Measurements from ENCODE around the gene CACFD1.

Gene CACFD1

DNA sequence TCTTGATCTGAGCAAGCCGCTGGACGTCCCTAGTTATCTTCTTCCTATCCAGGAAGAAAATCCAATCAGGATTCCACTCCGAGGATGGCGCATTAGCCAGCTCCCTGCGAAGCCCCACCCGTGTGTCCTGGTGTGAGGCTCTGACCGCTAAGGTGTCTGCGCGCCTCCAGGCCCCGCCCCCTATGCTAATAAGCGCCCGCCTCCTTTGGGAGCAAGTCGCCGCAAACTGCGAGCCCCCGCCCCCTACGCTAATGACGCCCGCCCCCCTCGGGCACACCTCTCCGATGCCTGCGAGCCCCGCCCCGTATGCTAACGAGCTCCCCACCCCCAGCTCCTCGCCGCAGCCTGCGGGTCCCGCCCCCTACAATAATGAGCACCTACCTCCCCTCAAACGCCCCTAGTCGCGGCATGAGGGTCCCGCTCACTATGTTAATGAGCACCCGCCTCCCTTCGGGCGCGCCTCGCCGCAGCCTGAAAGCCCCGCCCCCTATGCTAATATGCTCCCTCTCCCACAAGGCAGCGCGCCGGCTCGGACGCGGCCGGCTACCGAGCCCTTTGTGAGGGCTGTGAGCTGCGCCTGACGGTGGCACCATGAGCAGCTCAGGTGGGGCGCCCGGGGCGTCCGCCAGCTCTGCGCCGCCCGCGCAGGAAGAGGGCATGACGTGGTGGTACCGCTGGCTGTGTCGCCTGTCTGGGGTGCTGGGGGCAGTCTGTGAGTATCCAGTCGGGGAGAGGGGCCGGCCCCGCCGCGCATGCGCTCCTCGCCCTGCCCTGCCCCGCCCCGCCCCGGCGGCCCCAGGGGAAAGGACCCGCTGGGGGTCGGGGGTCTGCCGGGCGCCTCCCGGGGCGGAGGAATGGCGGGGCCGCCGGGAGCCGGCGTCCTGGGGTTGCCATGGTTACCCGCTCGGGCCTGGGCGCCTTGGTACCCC is at the start of gene CACFD1:
Gene CACFD1, plus strand, starts transcription at position 503 of the 929 bp plus-strand sequence. Its CDS starts 89 bp downstream, at position 592.
- FAIRE-seq (peak; percentile 53), DNase-seq (ENCODE audit: low spot score) (peak; percentile 83)

DNA sequence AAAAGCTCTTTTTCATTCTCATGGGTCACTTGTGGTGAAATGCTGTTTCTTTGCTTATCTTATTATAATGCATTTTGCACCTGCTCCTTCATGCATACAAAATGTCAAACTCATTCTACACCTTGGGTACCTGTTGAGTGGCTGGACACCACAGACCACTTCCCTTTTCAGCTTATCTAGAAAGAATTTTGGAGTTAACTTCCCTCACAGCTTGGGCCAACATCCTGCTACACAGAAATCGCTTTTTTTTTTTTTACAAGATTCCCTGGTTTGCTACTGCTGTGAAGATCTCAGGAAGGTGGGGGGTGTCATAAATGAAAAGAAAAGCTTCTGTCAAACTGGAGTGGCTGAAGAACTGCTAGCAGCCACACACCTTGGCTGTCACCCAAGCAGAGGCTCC is 44.6 kb upstream of the CACFD1 start:
- DNase-seq (ENCODE audit: low spot score) (no peak), FAIRE-seq (no peak)

DNA sequence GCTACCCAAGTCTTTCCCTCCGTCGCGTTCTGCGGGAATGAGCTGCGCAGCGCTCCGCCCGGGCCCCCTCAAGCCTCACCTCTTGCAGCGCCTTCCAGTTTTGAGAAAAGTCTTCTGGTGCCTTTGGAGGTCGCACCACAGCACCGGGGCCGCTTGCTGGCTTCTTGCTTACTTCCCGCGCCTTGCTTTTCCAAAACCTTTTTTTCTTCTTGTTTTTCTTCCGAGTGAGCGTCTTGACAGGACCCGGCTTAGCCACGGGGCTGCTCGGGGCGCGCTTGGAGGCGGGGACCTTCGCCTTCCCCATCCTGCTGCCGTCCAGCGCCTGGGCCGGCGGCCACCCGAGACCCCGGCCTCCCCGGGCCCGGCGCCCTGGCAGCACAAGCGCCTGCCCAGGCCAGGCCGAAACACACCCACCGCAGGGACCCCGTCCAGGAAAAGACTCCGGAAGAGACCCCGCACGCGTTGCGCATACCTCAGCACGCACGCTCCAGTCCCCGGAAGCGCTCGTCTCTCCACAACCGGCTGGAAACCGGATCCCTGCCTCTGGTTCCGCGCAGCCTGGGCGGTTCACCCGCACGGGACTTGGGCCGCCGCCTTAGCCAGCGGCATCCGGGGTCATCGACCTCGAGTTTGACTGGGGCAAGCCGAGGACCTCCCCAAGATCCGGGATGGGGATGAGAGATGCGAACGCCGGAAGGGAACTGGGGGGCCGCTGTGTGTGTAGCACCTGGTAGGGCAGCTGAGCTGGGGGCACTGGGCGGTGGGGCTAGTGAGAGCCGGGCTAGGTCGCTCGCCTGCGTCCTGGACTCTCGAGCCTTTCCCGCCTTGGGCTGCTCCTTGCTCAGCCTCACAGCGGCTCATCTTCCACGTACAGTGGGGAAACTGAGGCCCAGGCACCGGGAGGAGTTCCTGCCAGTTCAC is 42.0 kb upstream of the CACFD1 start, which contains the start of gene REXO4:
Gene REXO4, minus strand, starts transcription at position 470 of the 921 bp plus-strand sequence. Its CDS starts 166 bp downstream, at position 304.
- peak; percentile 61 for DNase-seq (ENCODE audit: low spot score)
- FAIRE-seq = no peak

DNA sequence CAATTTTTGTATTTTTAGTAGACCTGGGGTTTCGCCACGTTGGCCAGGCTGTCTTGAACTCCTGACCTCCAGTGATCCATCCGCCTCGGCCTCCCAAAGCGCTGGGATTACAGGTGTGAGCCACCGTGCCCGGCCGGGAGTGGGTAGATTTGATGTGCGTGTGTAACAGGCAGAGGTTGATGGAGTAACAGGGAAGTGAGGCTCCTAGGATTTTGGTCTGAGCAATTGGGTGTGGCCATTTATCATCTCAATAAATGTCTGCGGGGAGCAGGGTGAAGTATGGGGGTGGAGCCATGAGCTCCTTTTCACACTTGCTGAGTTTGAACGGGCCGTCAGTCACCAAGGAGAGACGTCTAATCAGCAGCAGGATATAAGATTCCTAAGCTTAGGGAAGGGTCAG is 40.8 kb upstream of the CACFD1 start:
- no peak for DNase-seq (ENCODE audit: low spot score)
- no peak for FAIRE-seq

DNA sequence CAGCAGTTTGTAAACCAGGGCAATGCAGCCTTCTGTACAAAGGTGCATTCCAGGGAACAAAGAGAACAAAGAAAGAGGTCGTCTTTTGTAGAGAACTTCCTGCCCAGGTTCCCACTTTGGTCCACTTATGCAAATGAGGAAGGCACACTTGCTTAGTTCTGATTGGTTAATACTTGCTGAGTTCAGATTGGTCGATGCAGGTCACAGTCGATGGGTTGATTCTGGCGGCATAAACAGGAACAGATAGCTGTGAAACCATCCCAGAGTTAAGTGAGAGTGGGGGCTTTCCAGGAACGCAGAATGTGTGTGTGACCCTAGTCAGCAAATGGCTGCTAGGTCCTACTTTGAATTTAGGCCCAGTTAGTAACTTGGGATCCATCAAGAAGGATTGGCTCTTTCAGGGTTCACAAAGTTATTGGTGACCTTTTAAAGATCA is 39.4 kb upstream of the CACFD1 start:
- no peak for FAIRE-seq
- DNase-seq (ENCODE audit: low spot score) = no peak

DNA sequence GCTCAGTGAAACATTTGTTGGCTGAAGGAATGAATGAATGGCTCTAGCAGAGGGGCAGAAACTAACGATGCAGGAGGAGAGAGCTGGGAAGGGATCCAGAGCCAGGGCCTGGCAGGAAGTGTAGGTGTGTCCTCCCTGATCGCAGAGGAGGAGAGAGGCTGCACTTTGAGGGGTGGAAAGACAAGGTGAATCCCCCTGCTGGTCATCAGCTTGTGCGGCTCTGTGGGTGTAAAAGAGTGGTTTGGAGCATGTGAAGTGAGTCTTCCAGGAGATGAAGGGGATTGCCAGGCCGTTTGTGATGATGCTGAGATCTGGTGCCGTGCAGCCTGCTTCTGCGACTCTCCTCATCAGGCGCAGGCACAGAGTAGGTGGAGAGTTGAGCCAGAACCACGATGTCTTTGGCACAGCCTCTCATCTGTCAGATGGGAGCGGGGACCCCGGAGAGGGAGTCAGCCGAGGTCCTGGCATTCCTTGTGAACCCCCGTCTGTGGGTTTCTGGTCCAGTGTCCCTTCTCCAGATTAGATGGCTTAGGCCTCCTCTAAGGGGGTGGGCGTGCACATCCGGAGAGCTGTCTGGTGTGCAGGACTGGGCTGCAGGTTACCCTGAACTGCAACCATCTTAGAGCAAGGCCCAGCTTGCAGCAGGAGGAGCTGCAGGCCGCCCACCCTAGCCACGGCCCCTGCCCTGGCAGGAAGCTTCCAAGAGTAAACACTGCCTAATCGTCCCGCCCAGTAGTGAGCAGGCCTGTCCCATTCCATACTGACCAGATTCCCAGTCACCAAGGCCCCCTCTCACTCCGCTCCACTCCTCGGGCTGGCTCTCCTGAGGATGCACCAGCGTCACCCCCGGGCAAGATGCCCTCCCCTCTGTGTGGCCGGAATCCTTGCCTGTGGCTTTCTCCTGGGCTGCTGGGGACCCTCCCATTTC is 37.9 kb upstream of the CACFD1 start, which contains the start of gene ADAMTS13:
Gene ADAMTS13, plus strand, starts transcription at position 753 of the 928 bp plus-strand sequence. Its CDS starts 77 bp downstream, at position 830.
- no peak for FAIRE-seq
- DNase-seq (ENCODE audit: low spot score) = no peak

DNA sequence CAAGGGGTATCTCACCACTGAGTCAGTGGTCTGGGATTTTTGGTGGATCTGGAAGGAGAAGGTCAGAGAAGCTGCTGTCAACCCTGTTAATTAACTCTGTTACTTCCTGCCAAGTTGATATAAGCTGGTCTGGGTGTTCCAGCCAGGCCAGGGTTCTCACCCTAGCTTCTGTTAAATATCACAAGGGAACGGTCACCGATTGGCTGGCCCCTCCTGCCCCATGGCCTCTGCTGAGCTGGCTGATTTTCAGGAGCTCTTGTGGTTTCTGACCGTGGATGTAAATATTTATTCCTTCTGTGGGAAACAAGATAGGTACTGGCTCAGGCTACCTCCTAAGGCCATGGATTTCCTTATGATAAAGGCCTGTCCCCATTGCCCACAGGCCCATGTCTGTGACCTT is 36.6 kb upstream of the CACFD1 start:
- DNase-seq (ENCODE audit: low spot score) = no peak
- FAIRE-seq = no peak

DNA sequence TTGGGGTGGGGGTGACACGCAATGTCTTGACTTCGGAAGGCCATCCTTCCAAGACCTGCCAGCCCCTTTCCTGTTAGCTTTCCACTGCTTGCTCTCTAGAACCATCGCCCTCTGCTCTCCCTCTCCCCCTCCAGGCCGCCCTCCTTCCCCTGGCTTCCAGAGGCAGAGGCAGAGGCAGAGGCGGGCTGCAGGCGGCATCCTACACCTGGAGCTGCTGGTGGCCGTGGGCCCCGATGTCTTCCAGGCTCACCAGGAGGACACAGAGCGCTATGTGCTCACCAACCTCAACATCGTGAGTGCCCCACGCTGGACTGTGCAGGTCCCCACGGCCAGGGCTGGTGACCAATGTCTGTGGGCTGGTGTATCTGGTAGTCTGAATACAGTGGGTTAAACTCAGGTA is 35.6 kb upstream of the CACFD1 start:
- no peak for DNase-seq (ENCODE audit: low spot score)
- no peak for FAIRE-seq

DNA sequence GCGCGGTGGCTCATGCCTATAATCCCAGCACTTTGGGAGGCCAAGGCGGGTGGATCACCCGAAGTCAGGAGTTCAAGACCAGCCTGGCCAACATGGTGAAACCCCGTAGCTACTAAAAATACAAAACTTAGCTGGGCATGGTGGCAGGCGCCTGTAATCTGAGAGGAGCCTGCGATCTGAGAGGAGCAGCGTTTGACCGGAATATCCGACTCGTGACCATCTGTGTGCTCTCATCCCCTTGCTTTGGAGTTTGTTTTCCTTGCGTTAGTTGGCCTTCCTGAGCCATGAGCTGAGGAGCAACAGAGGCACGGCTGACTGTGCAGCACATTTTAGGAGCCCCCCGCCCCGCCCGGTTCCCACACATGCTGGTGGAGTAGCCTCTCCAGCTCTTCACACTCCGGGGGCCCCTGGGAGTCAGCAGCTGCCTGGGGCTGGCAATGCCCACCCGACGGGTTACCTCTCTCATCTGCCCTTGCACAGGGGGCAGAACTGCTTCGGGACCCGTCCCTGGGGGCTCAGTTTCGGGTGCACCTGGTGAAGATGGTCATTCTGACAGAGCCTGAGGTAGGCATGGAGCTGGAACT is 34.6 kb upstream of the CACFD1 start:
- DNase-seq (ENCODE audit: low spot score) (no peak), FAIRE-seq (no peak)

DNA sequence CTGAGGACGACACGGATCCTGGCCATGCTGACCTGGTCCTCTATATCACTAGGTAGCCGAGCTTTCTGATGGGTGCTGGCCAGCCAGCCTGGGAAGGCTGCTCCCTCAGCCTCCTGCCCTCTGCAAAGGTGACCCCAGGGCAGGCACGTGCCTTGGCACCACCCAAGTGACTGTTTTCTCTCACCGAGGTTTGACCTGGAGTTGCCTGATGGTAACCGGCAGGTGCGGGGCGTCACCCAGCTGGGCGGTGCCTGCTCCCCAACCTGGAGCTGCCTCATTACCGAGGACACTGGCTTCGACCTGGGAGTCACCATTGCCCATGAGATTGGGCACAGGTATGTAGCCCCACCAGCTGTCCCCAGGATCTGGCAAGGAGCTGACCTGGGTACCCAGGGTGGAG is 33.8 kb upstream of the CACFD1 start:
- no peak for DNase-seq (ENCODE audit: low spot score)
- FAIRE-seq = no peak

DNA sequence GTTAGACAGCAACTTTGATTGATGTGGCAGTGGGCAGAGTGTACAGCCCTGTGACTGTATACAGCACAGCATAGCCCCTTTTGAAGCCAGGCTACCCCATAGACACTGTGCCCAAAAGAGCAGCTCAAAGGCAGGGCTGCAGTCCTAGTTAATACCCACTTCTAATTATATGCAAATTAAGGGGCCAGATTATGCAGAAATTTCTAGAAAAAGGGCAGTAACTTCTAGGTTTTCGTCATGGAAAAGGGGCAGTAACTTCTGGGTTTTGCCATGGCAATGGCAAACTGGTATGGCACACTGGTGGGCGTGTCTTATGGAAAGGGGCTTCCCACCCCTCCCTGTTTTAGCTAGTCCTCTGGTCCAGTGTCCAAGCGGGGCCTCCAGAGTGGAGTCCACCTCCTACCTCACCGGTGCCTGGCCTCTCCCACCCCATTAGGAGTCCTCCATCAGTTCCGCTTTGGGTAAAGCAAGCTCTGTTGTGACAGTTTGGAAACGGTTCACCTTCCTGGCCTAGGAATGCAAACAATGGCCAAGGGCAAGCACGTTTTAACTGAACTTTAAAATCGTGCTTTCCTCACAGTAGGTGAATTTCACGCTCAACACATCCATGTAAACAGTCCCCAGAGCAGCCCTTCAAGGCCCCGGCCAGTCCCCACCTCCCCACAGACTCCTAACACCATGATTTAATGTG is 32.0 kb upstream of the CACFD1 start:
- DNase-seq (ENCODE audit: low spot score) = no peak
- FAIRE-seq = no peak

DNA sequence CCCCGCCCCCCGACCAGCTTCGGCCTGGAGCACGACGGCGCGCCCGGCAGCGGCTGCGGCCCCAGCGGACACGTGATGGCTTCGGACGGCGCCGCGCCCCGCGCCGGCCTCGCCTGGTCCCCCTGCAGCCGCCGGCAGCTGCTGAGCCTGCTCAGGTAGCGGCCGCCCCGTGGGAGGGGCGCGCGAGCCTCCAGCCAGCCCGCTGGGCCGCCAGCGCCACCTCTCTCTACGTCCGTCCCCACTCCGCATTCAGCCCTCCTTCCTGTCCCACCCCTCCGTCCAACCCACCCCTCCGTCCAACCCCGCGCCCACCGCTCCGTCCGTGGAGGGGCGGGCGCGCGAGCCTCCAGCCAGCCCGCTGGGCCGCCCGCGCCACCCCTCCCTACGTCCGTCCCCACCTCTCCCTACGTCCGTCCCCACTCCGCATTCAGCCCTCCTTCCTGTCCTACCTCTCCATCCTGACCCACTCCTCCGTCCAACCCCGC is 31.1 kb upstream of the CACFD1 start:
- no peak for FAIRE-seq

DNA sequence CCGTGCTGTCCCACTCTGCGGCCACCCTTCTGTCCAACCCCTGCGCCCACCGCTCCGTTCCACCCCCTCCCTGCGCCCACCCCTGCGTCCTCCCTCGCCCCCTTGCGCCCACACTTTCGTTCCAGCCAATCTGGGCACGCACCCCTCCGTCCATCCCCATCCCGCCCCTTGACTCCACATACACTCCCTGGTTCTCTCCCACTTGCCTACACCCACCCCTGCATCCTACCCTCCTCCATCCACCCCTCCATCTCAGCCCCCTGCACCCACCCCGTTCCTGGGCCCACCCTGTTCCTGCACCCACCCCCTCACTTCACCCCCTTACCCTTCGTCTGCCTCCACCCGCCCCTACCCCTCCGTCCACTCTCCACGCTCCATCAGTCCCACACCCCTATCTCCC is 30.6 kb upstream of the CACFD1 start:
- DNase-seq (ENCODE audit: low spot score) = no peak
- FAIRE-seq = no peak

More for the DNA sequence above, 31.1 kb upstream of the CACFD1 start:
- no peak for DNase-seq (ENCODE audit: low spot score)

DNA sequence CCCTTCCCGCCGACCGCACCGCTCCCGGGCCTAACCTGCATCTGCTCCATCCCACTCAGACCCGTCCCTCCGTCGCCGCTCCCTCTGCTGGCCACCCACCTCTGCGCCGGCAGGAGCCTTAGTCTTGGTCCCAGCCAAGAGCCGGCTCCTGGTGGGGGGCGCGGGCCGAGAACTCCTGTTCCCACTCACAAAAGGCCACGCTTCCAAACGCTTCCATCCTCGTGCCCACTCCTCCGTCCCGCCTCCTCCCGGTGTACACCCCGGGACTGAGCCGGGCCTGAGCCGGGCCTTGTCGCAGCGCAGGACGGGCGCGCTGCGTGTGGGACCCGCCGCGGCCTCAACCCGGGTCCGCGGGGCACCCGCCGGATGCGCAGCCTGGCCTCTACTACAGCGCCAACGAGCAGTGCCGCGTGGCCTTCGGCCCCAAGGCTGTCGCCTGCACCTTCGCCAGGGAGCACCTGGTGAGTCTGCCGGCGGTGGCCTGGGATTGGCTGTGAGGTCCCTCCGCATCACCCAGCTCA is 30.1 kb upstream of the CACFD1 start:
- FAIRE-seq = no peak
- no peak for DNase-seq (ENCODE audit: low spot score)

DNA sequence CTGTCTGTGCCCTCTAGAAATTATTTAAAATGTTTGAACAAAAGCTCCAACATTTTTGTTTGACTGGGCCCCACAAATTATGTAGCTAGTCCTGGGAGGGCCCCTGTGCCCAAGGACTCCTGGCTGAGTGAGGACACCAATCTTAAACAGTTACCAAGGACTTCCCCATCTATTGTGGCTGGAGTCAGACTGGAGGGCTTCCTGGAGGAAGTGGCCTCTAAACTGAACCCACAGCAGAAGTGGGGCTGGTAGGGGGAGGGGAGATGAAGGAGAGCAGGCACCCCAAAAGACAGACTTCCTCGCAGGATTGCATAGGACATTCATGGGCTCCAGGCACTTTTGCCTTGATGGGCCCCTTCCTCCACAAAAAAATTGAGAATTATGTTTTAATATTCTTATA is 29.5 kb upstream of the CACFD1 start:
- FAIRE-seq = no peak
- no peak for DNase-seq (ENCODE audit: low spot score)

DNA sequence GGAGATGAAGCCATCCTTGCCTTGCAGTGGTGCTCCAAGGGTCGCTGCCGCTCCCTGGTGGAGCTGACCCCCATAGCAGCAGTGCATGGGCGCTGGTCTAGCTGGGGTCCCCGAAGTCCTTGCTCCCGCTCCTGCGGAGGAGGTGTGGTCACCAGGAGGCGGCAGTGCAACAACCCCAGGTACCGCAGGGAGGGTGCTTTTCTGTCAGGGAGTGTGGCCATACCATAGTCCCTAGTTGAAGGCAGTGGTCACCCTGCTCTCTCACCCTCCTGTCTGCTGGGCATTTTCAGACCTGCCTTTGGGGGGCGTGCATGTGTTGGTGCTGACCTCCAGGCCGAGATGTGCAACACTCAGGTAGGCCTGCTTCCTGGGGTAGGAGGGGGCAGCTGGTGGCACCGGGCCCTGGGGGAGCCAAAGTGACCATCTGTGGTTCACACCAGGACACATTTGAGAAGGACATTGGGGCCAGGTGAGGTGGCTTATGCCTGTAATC is 26.4 kb upstream of the CACFD1 start:
- DNase-seq (ENCODE audit: low spot score) (no peak), FAIRE-seq (no peak)

DNA sequence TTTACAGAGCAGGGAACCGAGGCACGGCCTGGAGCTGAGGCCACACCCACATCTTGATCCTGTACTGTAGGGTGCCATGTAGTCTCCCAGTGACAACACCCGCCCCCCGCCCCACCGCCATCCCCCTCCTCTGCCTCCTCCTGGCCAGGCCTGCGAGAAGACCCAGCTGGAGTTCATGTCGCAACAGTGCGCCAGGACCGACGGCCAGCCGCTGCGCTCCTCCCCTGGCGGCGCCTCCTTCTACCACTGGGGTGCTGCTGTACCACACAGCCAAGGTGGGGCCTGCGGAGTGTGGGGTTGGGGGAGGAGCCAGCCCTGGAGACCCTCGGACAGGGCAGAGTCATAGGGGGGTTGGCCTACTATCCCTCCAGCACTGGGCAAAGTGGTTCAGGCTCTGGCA is 23.1 kb upstream of the CACFD1 start:
- DNase-seq (ENCODE audit: low spot score) (no peak), FAIRE-seq (no peak)

DNA sequence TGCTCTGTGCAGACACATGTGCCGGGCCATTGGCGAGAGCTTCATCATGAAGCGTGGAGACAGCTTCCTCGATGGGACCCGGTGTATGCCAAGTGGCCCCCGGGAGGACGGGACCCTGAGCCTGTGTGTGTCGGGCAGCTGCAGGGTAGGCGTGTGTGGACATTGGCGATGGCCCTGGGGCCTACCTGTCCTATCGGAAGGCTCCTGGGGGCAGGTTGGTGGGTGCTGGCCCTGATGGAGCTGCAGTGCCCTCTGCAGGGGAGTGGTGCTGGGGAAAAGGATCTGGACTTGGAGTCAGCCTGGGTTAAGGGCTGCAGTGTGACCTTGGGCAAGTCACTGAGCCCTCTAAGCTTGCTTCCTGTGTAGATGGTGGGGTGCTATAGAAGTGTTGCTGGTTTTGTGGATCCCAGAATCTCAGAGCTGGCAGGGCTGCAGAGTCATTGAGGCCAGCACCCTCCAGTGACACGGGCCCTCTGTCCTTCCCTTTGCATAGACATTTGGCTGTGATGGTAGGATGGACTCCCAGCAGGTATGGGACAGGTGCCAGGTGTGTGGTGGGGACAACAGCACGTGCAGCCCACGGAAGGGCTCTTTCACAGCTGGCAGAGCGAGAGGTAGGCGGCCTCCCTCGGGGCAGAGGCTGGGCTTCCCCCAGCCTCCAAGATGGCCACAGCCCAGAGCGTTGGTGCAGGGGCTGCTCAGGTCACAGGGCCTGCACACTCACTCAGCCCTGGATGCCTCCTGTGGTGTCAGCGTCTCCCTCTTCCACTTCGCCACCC is 21.8 kb upstream of the CACFD1 start:
- FAIRE-seq (no peak), DNase-seq (ENCODE audit: low spot score) (no peak)

Data from RCC 7860 (cell line).